ENCODE results near the gene FAM234B. TPM values are rescaled to one million over a fixed set of nuclear protein-coding genes. Genes with fewer than 3 reads are reported as not detected.

Gene FAM234B
- polyA plus RNA-seq, 3 donors, result 1.6 to 3.2 (median 2.0) TPM

- H3K27ac Mint-ChIP-seq, result no peak overlapping the region
- intact Hi-C loops (cut with micrococcal nuclease), result no loop called here
These were observed 18.5 kb downstream of the FAM234B start for GRCh38 chr12:13062669-13063068.

DNA sequence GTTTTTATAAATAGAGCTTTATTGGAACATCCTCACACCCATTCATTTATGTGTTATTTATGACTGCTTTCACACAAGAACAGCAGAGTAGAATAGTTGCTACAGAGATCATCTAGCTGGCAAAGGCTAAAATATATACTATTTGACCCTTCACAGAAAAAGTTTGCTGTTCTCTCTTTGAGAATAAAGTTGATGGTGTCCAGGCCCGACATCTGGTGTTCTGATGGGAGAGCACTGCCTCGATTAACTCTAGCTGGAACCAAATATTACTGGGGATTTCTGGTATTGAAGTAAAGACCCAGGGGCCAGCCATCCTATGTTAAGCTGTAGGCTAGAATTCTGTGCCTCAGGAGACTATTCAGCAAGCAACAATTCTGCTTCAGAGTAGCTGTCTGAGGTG is 21.8 kb downstream of the FAM234B start:
- H3K36me3 Mint-ChIP-seq, result peaks cover 5 to 28% of the 10 kb centered on the region in 2 donors
- H3K4me1 ChIP-seq (ENCODE audit: control insufficient read depth in 1 of 2, insufficient read depth in 2 of 2, low read length in 2 of 2), result no peaks in the 10 kb centered on the region

More at GRCh38 chr12:13062669-13063068, 18.5 kb downstream of the FAM234B start:
- TF ChIP-seq, protein P1, sequence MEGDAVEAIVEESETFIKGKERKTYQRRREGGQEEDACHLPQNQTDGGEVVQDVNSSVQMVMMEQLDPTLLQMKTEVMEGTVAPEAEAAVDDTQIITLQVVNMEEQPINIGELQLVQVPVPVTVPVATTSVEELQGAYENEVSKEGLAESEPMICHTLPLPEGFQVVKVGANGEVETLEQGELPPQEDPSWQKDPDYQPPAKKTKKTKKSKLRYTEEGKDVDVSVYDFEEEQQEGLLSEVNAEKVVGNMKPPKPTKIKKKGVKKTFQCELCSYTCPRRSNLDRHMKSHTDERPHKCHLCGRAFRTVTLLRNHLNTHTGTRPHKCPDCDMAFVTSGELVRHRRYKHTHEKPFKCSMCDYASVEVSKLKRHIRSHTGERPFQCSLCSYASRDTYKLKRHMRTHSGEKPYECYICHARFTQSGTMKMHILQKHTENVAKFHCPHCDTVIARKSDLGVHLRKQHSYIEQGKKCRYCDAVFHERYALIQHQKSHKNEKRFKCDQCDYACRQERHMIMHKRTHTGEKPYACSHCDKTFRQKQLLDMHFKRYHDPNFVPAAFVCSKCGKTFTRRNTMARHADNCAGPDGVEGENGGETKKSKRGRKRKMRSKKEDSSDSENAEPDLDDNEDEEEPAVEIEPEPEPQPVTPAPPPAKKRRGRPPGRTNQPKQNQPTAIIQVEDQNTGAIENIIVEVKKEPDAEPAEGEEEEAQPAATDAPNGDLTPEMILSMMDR (IDR thresholded peaks at IDR 0.05), result no peak
- Mint-ChIP-seq H3K9me3 (no peaks in the 10 kb centered on the region), H3K36me3 (peaks cover 4 to 18% of the 10 kb centered on the region in 2 donors), H3K27me3 (ENCODE audit: low read depth in 3 of 3) (peaks cover 0 to 3% (median 0%) of the 10 kb centered on the region in 3 donors), H3K4me1 (peaks cover 11% of the 10 kb centered on the region), H3K4me3 (no peak overlapping the region)
- 96% methylated on average over 3 of the region's 5 CpGs for WGBS (ENCODE audit: insufficient coverage)
- Histone ChIP-seq H3K27me3 (ENCODE audit: control insufficient read depth in 2 of 2, insufficient read depth in 2 of 2, low read length in 2 of 2) (no peaks in the 10 kb centered on the region), H2AFZ (ENCODE audit: insufficient read depth, low read depth, low read length, poor library complexity, severe bottlenecking) (no peak overlapping the region), H3K79me2 (ENCODE audit: insufficient read depth, low read length) (no peaks in the 10 kb centered on the region), H3K4me2 (replicated peaks; ENCODE audit: extremely low read depth, low read length, poor library complexity, severe bottlenecking) (no peak overlapping the region), H3K4me3 (replicated peaks in 1 of 3; ENCODE audit: low read depth in 2 of 3, low read length in 3 of 3) (no peak overlapping the region), H3K27ac (ENCODE audit: low read depth in 1 of 2, low read length in 2 of 2) (no peak overlapping the region), H3K9me3 (replicated peaks in 1 of 2; ENCODE audit: control insufficient read depth in 1 of 2, insufficient read depth in 1 of 2, low read length in 2 of 2) (no peaks in the 10 kb centered on the region), H3K36me3 (replicated peaks in 1 of 2; ENCODE audit: control insufficient read depth in 1 of 2, insufficient read depth in 2 of 2, low read length in 2 of 2) (no peaks in the 10 kb centered on the region), H3K4me1 (ENCODE audit: control insufficient read depth in 1 of 2, insufficient read depth in 2 of 2, low read length in 2 of 2) (peaks cover 6 to 8% of the 10 kb centered on the region in 2 donors), H3K9ac (ENCODE audit: insufficient read depth, low read length, poor library complexity, severe bottlenecking) (no peak overlapping the region), H4K20me1 (ENCODE audit: insufficient read depth, low read length) (no peaks in the 10 kb centered on the region)
- DNase-seq, result no peak

More for the DNA sequence above, 21.8 kb downstream of the FAM234B start:
- intact Hi-C loops (cut with micrococcal nuclease), result no loop called here
- 94% methylated on average over 2 of the region's 2 CpGs for WGBS (ENCODE audit: insufficient coverage)
- no peak for DNase-seq
- Histone ChIP-seq H3K27ac (ENCODE audit: low read depth in 1 of 2, low read length in 2 of 2) (no peak overlapping the region), H3K9me3 (replicated peaks in 1 of 2; ENCODE audit: control insufficient read depth in 1 of 2, insufficient read depth in 1 of 2, low read length in 2 of 2) (no peaks in the 10 kb centered on the region), H4K20me1 (ENCODE audit: insufficient read depth, low read length) (no peaks in the 10 kb centered on the region), H3K27me3 (ENCODE audit: control insufficient read depth in 2 of 2, insufficient read depth in 2 of 2, low read length in 2 of 2) (no peaks in the 10 kb centered on the region), H3K79me2 (ENCODE audit: insufficient read depth, low read length) (no peaks in the 10 kb centered on the region), H3K4me3 (replicated peaks in 1 of 3; ENCODE audit: low read depth in 2 of 3, low read length in 3 of 3) (no peak overlapping the region), H2AFZ (ENCODE audit: insufficient read depth, low read depth, low read length, poor library complexity, severe bottlenecking) (no peak overlapping the region), H3K4me2 (replicated peaks; ENCODE audit: extremely low read depth, low read length, poor library complexity, severe bottlenecking) (no peak overlapping the region), H3K36me3 (replicated peaks in 1 of 2; ENCODE audit: control insufficient read depth in 1 of 2, insufficient read depth in 2 of 2, low read length in 2 of 2) (peaks cover 0 to 2% of the 10 kb centered on the region in 2 donors), H3K9ac (ENCODE audit: insufficient read depth, low read length, poor library complexity, severe bottlenecking) (no peak overlapping the region)
- Mint-ChIP-seq H3K4me1 (peaks cover 2% of the 10 kb centered on the region), H3K9me3 (no peaks in the 10 kb centered on the region), H3K4me3 (no peak overlapping the region), H3K27me3 (ENCODE audit: low read depth in 3 of 3) (no peaks in the 10 kb centered on the region), H3K27ac (no peak overlapping the region)
- TF ChIP-seq, protein P1 (IDR thresholded peaks at IDR 0.05), result no peak
